NCI-H510A (cell line): Measurements from ENCODE around the gene DDX5.

Source experiments
- DNase-seq: peaks from one replicate; lab custom pipeline; 2025; lab: John Stamatoyannopoulos, UW

DDX5 gene

GRCh38 chr17:64506201-64506575 is at the start of gene DDX5:
Gene DDX5 (minus strand): TSS chr17:64506289. CDS start chr17:64506119, 170 bp downstream.
- DNase-seq = peak; percentile 99

- no peak for DNase-seq
Measured at GRCh38 chr17:64555281-64555680, 49.2 kb upstream of the DDX5 start.

DNA sequence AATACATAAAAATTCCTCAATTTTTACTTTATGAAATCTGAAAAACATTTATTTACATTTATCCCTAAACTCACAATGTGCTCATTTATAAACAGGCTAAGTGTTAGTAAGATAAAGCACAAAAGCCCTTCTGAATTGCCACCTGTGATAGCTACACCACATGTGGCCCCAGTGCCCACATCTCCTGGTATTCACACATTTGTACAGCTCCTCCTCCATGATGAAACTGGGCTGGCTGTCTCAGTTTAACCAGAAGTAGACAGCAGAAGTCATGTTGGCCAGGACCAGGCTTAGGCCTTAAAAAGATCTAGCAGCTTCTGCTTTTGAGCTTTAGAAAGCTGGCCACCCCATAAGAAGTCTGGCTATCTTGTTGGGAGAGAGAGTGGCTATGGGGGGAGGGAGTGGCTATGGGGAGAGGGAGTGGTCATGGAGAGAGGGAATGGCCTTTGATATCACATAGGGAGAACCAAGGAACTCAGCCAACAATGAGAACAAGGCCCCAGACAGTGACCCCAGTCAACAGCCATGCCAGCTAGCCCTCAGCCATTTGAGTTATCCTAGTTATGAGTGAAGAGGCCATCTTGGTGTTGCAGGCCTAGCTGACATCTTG is 48.0 kb upstream of the DDX5 start:
- no peak for DNase-seq

GRCh38 chr17:64551461-64551860 is 45.4 kb upstream of the DDX5 start:
- DNase-seq = no peak

- DNase-seq = no peak
Measured at GRCh38 chr17:64547319-64547718, 41.2 kb upstream of the DDX5 start.

GRCh38 chr17:64546716-64547115 is 40.6 kb upstream of the DDX5 start:
- no peak for DNase-seq

DNA sequence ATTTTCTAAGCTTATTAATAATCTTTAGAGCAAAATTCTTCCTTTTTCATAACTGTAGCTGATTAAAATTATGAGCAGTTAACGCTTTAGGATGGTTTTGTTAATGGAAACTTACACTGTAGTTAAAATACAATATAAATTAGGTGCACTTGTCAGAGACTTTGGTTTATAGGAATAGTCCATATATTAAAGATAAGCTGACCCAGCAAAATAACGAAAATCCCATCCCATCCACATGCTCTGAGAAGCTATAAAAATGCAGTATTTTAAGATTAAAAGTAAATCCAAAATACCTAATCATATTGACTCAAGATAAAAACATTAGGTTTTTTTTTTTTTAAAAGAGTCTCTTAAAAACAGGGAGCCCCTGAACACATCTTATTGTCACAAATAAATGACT is 38.7 kb upstream of the DDX5 start:
- DNase-seq = no peak

GRCh38 chr17:64540118-64540776 is 34.2 kb upstream of the DDX5 start:
- DNase-seq = no peak

- no peak for DNase-seq
Measured at GRCh38 chr17:64538508-64539130, 32.5 kb upstream of the DDX5 start.

- DNase-seq = no peak
Measured at GRCh38 chr17:64537488-64537887, 31.4 kb upstream of the DDX5 start.

DNA sequence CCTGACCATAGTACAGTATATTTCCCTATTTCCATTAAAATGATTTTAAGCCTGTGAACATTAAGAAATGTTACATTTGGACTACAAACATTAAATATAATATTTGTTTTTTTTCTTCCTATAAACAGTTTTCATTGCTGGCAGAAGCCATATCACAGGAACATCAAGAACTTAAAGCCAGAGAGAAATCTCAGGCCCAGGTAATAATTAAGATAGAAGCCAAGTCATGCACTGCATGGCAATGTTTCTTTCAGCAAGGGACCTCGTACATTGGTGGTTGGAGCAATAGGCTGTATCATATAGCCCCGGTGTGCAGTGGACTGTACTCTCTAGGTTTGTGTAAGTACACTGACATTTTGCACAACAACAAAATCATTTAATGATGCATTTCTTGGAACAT is 30.8 kb upstream of the DDX5 start:
- DNase-seq = no peak

- DNase-seq = no peak
Measured at GRCh38 chr17:64535357-64535756, 29.3 kb upstream of the DDX5 start.

DNA sequence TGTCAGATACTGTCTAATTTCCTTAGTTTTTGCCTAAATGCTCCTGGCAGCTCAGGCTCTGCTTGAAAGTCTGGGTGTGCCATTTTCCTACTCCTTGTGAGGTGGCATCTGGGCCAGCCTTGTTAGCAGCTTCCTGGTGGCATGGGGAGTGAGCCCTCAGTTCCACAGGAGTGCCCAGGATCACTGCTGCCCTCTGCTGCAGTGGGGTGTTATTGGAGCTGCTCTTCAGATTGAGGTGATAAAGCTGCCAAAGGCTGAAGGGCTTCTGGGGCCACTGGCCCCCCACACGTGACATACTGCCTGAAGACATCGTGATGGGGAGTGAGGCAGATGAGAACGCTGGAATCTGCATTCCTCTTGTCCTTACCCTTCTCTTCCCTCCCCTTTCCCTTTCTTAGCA is 28.1 kb upstream of the DDX5 start:
- DNase-seq = no peak

DNA sequence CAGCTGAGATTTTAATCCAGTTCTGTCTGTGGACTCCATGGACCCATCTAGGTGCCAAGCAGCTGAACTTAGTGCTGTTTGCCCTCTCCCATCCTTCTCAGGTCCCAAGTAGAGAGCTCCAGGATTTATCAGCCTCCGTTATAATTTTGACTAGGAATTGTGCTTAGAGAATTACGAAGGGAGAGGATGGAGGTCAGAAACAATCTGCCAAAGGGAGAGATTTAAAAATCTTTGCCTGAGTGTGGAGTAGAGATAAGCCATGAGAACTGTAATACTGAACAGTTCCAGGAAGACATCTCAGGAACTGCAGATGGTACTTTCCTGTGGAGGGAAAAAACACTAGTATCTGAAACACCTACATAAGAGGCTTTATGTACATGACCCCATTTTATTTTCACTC is 27.7 kb upstream of the DDX5 start:
- DNase-seq = no peak

GRCh38 chr17:64532409-64532808 is 26.3 kb upstream of the DDX5 start:
- no peak for DNase-seq

- DNase-seq = no peak
Measured at GRCh38 chr17:64531955-64532371, 25.9 kb upstream of the DDX5 start.

DNA sequence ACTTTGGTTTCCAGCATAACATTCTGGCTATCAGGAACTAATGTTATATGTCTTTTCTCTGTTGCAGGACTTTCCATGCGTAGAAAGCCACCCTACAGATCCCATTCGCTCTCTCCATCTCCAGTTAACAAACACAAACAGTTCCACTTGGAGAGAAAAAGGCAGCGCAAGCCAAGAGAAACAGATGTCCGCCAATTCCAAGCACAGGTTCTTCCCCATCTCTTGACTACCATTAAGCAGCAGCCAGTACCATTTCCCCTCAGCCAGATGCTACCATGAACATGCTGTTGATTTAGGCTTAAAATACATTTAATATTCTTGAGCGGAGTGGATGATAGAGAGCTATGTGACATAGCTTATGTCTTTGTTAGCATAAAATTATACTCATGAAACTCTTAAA is 23.1 kb upstream of the DDX5 start:
- no peak for DNase-seq

DNA sequence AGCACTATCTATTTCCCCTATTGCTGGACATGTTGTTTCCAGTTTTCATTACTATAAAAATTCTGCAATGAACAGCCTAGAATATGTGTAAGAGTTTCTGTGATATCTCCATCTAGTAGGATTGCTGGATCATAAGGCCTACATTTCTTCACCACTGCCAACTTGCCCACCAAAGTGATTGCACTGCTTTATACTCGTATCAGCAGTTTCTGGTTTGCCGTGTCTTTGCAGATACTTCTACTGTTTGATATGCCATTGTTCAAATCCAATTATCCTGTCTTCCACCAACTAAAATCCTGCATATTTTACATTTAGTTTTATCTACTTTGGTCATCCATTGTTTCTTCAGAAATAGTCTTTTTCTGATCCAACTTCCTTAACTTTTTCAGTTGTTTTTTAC is 21.8 kb upstream of the DDX5 start:
- DNase-seq = no peak

DNA sequence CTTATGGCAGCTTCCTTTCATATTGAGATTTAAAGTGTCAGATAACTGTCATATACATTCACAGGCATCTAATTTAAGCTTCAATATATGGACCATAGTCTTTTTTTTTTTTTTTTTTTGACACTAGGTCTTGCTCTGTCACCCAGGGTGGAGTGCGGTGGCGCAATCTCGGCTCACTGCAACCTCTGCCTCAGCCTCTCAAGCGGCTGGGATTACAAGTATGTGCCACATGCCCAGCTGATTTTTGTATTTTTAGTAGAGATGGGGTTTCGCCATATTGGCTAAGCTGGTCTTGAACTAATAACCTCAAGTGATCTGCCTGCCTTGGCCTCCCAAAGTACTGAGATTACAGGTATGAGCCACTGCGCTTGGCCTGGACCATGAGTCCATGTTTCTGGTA is 14.3 kb upstream of the DDX5 start:
- no peak for DNase-seq

- no peak for DNase-seq
Measured at GRCh38 chr17:64519601-64520000, 13.5 kb upstream of the DDX5 start.

- no peak for DNase-seq
Measured at GRCh38 chr17:64515829-64516228, 9.7 kb upstream of the DDX5 start.

DNA sequence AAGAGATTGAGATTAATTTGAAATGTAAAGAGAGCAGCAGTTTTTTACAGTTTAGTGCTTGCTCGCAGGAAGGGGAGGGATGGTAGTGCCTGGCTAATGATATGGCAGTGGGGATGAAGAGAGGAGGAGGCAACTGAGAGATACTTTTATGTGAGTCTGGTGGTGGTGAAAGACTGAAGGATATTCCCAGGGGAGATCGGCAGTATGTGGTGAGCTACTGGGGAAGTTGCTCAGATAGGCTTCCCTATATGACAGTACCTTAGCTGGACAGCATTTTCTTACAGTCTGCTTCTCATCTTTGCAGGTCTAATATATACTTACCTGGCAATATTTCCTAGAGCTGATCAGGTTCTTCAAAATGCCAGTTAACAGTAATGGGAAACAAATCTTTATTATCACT is 9.3 kb upstream of the DDX5 start:
- no peak for DNase-seq

DNA sequence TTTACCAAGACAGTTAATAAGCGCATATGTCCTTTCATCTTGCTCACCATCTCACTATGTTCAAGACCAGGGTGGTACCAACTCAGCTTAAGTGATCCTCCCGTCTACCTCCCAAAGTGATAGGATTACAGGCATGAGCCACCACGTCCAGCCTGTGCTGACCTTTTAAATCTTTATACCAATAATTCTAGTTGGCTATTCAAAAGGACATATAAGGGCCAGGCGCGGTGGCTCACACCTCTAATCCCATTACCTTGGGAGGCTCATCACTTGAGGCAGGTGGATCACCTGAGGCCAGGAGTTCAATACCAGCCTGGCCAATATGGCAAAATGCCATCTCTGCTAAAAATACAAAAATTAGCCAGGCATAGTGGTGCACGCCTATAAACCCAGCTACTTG is 3.1 kb upstream of the DDX5 start:
- no peak for DNase-seq

DNA sequence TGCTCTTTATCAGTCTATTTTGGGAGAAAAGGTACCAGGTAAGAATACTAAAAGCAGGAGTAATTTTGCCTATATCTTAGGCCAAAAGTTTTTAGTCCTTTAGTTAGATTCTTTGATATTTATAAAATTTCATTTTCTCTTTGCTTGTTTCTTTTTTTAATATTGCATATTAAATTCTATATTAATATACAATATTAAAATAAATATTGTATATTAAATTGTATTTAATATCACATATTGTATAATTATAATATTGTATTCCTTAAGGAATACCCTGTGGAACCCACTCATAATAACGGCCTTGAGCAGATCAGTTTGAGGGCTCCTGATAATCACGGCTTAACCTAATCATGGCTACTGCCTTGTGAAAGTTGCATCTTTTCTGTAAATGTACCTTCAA is 2.6 kb upstream of the DDX5 start:
- no peak for DNase-seq
